Measurements from ENCODE around the gene UMAD1. TPM values are rescaled to one million over a fixed set of nuclear protein-coding genes. Genes with fewer than 3 reads are reported as not detected.

Gene UMAD1
- total RNA-seq, 1 donor from 2014 or later = 21.6 TPM

DNA sequence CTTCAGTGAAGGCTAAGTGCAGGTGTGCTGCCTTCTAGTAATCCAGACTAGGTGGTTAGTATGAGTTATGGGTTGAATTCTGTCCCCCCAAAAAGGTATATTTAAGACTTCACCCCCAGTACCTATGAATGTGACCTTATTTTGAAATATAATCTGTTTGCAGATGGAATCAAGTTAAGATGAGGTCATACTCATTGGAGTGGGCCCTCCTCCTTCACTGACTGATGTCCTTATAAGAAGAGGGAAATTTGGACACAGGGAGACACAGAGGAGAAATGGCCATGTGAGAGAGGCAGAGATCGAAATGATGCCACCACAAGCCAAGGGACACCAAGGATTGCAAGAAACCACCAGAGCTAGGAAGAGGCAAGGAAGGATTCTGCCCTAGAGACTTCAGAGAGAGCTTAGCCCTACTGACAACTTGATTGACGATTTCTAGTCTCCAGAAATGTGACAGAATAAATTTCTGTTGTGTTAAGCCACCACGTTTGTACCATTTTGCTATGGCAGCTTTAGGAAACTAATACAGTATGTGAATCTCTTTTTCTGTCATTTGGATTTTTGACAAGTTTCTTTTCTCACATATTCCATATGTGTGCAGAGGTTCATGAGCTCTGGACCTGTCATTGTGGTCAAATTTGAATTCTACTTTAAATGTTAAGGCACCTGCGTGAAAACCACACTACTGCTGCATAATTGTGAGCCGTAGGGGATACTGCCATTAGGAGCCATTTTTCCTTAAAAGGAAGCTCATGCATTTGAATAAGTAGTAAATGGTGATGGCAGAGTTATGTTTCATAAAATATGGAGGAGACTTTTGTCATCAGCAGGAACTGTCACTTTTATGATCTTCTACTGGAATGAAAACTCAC lies 80.4 kb downstream of the UMAD1 start:
- Histone ChIP-seq H3K9me3 (no peaks in the 10 kb centered on the region), H3K4me3 (no peak overlapping the region), H3K27ac (no peak overlapping the region), H3K27me3 (ENCODE audit: low read depth) (no peaks in the 10 kb centered on the region), H3K4me1 (no peaks in the 10 kb centered on the region), H3K36me3 (peaks cover 4% of the 10 kb centered on the region)
- TF ChIP-seq, protein P1, sequence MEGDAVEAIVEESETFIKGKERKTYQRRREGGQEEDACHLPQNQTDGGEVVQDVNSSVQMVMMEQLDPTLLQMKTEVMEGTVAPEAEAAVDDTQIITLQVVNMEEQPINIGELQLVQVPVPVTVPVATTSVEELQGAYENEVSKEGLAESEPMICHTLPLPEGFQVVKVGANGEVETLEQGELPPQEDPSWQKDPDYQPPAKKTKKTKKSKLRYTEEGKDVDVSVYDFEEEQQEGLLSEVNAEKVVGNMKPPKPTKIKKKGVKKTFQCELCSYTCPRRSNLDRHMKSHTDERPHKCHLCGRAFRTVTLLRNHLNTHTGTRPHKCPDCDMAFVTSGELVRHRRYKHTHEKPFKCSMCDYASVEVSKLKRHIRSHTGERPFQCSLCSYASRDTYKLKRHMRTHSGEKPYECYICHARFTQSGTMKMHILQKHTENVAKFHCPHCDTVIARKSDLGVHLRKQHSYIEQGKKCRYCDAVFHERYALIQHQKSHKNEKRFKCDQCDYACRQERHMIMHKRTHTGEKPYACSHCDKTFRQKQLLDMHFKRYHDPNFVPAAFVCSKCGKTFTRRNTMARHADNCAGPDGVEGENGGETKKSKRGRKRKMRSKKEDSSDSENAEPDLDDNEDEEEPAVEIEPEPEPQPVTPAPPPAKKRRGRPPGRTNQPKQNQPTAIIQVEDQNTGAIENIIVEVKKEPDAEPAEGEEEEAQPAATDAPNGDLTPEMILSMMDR (IDR thresholded peaks at IDR 0.05) = no peak
- DNase-seq (no peak), ATAC-seq (no peak)
- intact Hi-C loops (cut with DNase I) = no loop called here

DNA sequence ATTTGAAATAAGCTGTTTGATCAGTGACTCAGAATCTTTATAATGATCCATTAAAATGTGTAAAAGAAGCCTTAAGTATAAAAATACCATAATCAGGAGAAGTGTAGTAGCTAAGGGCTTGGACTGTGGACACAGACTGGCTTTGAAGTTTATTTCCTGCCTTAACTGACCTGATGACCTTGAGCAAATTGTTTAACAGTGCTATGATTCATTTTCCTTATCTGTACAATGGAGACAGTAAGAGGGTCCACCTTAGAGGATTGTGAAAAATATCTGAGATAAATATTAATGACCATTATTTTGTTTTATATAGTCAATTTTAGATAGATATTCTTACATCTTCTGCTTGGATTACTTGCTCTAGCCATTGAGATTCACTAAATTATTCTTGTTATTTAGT lies 91.2 kb downstream of the UMAD1 start:
- no peaks in the 10 kb centered on the region for H3K9me3 ChIP-seq
- ATAC-seq (no peak), DNase-seq (no peak)
- TF ChIP-seq, protein P1 (IDR thresholded peaks at IDR 0.05) = no peak
- H3K4me3 ChIP-seq = no peak overlapping the region
- intact Hi-C loops (cut with DNase I) = no loop called here
- no peak overlapping the region for H3K27ac ChIP-seq
- no peaks in the 10 kb centered on the region for H3K36me3 ChIP-seq
- no peaks in the 10 kb centered on the region for H3K27me3 ChIP-seq (ENCODE audit: low read depth)
- H3K4me1 ChIP-seq = peaks cover 12% of the 10 kb centered on the region

DNA sequence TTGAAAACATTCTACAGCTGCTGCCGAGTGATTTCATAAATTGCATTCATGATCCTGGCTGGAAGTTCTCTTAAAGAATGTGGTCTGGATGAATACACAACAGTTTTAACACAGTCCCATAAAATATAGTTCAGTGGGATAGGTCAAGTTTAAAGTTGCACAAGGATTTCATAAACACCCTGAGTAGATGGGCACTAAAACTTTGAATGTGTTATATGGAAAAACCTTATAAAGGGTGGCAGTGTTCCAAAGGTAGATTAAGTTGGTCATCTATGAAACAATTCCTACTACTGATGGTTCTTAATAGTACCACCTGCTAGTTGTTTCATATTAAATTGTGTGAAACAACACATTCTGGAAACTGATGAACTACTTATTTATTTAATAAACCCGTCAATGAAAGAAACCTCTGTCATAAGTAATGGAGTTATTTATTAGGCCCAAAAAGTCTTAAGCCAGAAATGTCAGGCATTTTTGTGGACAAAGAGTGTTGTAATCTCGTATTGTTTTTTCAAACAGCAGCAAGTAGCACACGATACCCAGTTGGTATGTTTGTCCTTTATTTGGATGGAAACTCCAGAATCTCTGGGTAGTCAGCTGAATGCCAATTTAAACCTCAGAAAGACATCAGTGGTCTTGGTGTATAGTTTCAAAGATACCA lies 92.2 kb downstream of the UMAD1 start:
- TF ChIP-seq, protein P1 (IDR thresholded peaks at IDR 0.05) = no peak
- no peaks in the 10 kb centered on the region for H3K27me3 ChIP-seq (ENCODE audit: low read depth)
- H3K9me3 ChIP-seq = no peaks in the 10 kb centered on the region
- peaks cover 12% of the 10 kb centered on the region for H3K4me1 ChIP-seq
- no peak overlapping the region for H3K4me3 ChIP-seq
- DNase-seq (no peak), ATAC-seq (no peak)
- no peaks in the 10 kb centered on the region for H3K36me3 ChIP-seq
- intact Hi-C loops (cut with DNase I) = no loop called here
- no peak overlapping the region for H3K27ac ChIP-seq

DNA sequence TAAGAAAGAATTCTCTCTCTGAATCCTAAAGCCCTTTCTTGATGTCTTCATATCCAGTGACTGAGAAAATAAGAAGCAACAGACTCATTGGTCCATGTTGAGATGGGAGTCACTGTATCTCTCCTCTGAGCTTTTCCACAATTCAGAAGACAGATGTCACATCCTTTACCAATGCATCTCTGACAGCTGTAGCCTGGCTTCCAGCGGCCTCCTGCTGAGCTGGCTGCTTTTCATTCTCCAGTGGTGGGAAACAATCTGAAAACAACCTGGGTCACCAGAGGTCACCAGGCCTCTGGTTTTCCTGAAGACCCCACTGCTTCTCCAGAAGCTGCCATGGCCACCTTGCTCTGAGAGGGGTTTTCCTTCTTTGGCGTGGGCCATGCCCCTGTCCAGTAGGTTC lies 96.1 kb downstream of the UMAD1 start:
- no peak for ATAC-seq
- DNase-seq = no peak
- TF ChIP-seq, protein P1 (IDR thresholded peaks at IDR 0.05) = no peak
- Histone ChIP-seq H3K27me3 (ENCODE audit: low read depth) (no peaks in the 10 kb centered on the region), H3K27ac (no peak overlapping the region), H3K9me3 (no peaks in the 10 kb centered on the region), H3K36me3 (no peaks in the 10 kb centered on the region), H3K4me1 (peaks cover 13% of the 10 kb centered on the region), H3K4me3 (no peak overlapping the region)
- intact Hi-C loops (cut with DNase I) = no loop called here

DNA sequence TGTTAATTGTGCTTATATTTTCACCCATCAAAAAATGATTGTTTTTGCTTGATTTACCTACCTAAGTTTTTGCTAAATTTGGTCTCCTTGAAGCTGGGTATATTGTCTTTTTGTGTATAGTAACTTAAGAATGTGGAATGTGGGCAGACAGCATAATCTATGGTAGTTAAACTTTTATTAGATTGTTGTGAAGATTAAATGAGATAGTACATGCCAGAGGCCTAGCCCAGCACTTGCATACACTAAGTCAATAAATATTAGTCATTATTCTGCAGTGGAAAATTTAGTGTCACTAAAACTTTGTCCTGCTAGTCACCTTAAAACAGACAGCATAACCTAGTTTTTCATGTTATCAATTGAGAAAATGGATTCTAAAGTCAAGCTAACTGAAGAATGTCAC lies 97.1 kb downstream of the UMAD1 start:
- Histone ChIP-seq H3K27me3 (ENCODE audit: low read depth) (no peaks in the 10 kb centered on the region), H3K36me3 (no peaks in the 10 kb centered on the region), H3K9me3 (no peaks in the 10 kb centered on the region), H3K4me3 (no peak overlapping the region), H3K4me1 (peaks cover 8% of the 10 kb centered on the region), H3K27ac (no peak overlapping the region)
- no peak for ATAC-seq
- TF ChIP-seq, protein P1 (IDR thresholded peaks at IDR 0.05) = no peak
- no peak for DNase-seq
- intact Hi-C loops (cut with DNase I) = no loop called here
